HG03432 (cell line): ENCODE results near the gene CETN1.

Experiments used
- ATAC-seq: cut with Tn5 transposase; IDR thresholded peaks from one replicate; pipeline ENCODE4 v1.9.1; 2021; ENCODE audit warnings: mild to moderate bottlenecking, moderate library complexity; ENCODE audit not compliant: unreplicated experiment

CETN1 gene

DNA sequence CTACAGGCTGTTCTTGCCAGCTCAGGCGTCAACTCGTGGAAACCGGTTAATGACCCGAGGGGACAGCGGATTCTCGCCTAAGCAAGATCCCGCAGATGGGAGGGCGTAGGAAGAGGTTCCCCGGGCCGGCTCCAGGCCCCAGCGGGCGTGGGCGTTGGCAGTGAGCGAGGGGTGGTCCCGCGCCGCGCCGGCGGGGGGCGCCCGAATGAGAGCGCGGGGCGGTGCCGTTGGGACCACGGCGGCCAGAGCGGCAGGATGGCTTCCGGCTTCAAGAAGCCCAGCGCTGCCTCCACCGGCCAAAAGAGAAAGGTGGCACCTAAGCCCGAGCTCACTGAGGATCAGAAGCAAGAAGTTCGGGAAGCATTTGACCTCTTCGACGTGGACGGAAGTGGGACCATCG is at the start of gene CETN1:
TSS of gene CETN1 (plus strand) at position 227 of the 400 bp plus-strand sequence. CDS start at position 256, 29 bp downstream.
- ATAC-seq: no peak

DNA sequence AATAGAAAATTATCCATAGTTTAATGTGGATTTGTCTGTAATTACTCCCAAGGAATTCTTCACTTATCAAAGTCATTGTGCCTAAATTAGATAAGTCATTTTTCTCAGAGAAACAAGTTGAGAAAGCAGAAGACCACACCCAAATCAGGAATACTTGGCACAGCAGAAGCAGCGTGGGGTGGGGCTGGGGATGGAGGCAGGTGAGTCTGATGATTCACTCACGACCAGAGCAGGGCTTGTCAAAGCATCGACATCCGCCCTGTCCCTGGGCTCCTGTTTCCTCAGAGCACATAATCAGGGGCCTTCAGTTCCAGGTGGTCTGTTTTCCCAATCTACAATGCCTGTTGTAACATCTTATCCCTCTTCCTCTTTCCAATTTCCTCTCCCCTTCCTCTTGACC is 48.2 kb upstream of the CETN1 start:
- ATAC-seq: no peak

GRCh38 chr18:532632-533031 is 47.5 kb upstream of the CETN1 start:
- ATAC-seq: no peak

DNA sequence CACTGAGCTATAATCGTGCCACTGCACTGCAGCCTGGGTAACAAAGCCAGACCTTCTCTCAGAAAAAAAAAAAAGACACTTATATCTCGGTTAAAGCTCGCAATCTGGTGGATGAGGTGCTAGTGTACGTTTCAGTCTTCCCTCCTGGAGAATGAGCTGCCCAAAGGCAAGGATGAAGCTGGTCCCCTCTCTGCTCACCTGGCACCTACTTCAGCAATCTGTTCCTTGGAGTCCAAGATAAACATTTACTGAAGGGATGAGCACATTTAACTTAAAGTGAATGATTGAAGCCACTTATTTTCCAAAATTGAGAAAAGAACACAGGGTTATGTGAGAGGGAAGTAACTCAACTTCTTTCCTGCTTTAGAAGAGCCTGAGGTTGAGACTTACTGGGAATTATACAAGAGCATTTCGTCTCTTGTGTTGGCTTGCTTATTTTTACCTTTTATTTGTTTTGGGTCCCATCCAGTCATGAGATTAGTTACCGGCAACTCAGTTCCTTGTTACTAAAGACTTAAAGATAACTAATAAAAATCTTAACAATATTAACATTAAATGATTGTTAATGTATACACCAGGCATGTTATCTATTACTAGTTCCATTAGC is 46.1 kb upstream of the CETN1 start:
- no peak for ATAC-seq

DNA sequence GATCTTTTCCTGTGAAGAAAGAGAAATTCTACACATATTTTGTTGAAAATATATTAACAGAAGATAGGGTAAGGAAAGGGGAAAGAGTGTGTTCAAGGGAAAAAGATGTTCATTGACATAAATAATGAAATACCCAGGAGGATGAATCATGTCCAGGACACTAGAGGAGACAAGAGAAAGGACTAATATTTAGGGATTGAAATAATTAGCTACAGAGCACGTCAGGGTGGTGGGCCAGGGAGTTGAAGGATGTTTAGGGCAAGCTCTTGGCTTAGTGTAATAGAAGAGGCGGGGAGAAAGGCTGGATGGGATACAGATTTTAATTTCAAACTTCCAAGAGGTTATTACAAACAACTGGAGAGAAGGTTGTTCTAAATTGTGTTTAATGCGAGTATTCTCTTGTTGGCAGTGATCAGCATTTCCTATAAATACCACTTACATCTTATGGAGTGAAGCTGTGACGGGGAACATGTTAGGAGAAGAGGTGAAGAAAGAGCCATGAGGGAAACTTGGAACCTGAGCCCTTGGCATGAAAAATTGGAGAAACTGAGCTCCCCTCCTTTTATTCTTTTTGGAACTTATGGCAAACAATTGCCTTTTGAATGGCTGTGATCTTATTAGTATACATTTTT is 36.6 kb upstream of the CETN1 start:
- no peak for ATAC-seq

GRCh38 chr18:549967-550366 is 30.2 kb upstream of the CETN1 start:
- ATAC-seq: no peak

DNA sequence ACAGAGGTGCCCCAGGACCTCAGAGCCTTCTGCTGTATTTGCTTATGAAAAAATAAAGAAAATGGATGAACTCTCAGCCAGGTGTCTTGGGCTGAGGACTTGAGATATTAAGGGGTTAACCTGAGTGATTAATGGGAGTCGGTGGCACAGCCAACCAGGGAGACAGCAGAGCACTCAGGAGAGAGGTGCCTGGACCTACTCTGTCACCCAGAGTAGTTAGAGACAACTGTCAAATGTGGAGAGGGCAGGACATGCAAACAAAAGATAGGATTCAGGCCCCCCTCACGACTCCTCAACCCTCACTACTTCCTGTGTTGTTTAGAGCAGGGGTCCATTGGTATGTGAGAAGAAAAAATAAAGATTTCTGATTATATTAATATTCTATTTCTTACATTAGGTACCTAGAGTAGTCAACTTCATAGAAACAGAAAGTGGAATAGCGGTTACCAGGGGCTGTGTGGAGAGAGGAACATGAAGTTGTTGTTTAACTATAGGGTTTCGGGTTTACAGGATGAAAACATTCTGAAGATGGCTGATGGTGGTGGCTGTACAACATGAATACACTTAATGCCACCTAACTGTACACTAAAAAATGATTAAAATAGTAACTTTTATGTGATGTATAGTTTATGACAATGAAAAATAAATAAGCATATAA is 28.6 kb upstream of the CETN1 start:
- peak; percentile 85 for ATAC-seq

DNA sequence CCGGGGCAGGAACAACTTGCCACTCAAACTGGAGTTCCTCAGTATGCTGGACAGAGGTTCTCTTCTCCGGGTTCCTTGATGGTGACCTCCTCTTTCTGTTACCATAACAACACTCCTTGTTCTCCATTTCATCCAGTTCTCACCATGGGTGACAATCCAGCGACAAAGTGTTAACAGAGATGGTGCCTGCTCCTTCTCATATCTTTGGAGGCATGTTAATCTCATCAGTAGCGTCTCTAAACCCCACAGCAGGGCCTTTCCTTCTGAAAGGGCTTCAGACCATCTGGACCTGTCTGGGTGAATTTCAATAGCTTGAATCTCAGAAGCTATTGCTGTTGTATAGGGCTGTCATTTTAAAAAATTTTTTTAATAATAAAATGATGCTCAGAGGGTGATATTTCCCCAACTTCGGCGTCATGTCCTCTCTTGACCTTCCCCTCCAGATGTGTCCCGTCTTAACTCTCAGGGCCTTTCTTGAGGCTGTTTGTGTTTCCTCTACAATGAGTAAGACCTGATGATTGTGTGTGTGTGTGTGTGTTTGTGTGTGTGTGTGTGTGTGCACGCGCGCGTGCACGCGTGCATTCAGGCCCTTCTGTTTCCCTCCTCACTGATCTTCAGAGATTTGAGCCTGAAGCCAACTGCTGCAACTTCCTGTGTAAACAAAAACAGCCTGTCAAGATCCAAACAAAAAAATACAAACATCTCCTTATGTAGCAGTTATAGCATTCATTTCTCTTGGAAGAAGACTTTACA is 24.3 kb upstream of the CETN1 start:
- no peak for ATAC-seq

DNA sequence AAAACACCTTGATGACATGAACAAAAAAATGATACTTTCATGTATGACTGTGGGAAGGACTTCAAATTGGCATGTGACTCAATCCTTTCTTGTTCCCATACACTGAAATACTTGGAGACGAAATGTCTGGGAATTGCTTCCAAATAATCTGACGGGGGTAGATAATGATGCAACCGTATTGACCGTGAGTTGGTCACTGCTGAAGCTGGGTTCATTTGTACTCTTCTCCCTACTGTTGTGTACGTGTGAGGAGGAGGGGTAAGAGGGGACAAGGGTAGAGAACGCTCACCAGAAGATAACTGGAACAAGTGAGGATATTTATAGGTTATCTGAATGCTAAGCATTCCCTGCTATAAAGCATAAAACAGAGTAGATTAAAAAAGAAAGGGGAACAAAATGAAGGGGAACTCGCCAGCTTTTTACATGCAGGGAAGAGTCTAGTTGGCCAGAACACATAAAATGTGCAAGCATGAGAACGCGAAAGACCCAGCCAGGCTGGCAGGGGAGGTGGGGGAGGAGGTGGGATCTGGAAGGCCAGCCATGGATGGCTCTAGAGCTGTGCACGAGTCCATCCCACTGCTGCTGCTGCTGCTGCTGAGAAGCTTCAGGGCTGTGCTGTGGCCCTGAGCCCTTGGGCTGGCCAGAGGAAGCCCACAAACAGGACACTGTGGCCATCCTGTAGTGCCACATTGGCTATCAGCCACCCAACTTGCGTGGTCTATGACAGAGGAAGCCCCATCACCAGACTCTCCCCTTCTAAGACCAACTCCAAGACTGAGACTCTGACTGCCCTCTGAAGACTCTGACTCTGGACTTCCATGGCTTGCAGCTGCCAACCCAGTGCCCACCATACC is 15.2 kb upstream of the CETN1 start:
- ATAC-seq: no peak

DNA sequence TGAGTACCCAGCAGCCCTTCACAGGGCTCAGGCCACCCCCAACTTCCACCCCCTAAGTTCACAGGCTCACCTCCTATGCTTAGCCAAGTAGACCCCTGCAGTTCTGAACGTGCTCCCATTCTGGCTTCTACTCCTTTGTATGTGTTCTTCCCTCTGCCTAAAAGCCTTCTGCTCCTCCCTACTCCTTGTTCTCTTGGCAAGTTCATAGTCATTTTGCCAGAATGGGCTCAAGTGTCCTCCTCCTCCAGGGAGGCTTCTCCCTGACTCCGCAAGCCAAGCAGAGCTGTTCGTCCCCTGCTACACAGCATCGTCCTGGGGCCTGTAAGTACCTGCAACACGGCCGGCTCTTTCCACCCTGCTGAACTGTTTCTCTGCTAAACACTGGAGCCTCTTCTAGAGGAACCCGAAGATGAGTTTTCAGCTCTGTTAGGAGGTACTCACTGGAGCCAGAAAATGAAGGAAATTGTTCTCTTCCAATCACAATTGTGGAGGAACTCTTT is 14.6 kb upstream of the CETN1 start:
- ATAC-seq: no peak

DNA sequence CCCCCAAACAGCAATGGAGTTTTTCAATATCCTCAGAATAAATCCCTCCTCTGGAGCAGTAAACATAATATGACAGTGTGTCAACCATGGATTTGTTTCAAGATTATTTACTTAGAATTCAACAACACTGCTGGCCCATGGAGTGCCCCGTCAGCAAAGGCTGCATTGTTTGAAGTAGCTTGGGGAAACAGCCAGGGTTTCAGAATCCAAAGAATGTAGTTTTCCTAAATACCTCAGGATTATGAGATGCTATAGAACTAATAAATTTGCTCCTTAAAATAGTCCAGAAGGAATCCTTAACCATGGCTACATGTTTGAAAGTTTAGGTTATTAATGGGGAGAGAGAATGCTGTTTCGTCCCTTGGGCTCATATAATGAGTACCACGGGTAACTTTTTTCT is 13.1 kb upstream of the CETN1 start:
- ATAC-seq: no peak

DNA sequence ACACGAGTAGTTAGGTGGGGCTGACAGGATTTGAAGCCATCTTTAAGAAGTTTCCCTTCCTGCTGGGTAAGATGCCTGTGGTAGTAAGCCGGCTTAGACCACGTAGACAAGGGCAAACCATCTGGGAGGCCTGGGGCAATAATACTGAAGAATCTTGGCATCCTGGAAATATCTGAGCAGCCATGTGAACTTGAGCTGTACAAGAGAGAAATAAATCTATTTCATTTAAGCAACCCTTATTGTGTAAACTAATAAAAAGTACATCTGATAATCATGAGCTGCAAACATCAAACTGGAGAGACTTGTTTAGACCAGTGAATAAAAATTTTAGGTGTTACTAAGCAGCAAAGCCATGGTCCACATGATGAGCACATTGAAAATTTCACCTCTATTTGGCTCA is 11.4 kb upstream of the CETN1 start:
- no peak for ATAC-seq

GRCh38 chr18:570256-570655 is 9.9 kb upstream of the CETN1 start:
- ATAC-seq: no peak

- no peak for ATAC-seq
Observed at GRCh38 chr18:570697-571096, 9.5 kb upstream of the CETN1 start.

DNA sequence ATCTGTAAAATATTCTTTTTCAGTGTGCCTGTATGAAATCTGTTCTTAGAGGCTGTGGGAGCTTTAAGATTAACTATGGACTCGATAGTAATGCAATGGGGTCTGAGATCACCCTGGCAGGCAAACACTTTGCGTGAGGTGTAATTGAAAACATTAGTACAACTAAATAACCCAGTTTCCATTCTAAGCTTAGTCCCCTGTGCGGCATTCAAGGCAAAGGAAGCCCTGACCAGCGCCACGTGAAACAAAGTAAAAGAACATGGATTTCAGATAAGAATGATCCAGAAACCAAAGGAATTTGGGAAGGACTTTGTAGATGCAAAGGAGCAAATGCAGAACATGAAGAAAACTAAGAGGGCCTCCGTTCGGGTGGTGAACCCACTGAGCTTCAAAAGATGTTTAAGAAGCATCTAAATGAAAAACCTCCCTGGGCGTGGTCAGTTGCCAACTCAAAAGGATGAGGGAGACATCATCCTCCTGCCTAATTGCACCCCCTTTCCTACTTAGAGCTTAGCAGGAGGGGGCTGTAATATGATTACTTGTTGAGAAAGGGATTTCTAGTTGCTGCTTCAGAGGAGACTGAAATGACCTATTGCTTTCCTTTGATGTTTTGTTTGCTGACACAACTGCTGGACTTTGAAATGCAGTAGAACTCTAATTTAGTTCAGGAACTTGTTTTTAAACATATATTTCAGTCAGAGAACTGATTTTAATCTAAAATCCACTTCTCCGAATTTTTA is 7.9 kb upstream of the CETN1 start:
- no peak for ATAC-seq

- no peak for ATAC-seq
Observed at GRCh38 chr18:572831-573289, 7.3 kb upstream of the CETN1 start.

- ATAC-seq: no peak
Observed at GRCh38 chr18:573385-573784, 6.8 kb upstream of the CETN1 start.

GRCh38 chr18:574149-574860 is 5.9 kb upstream of the CETN1 start:
- no peak for ATAC-seq
